ENCODE measurements around the gene AP4M1.
A peak's percentile ranks its signal among the peaks of the same experiment; 100 is the strongest.

AP4M1 gene

GRCh38 chr7:100115026-100115425, 13.6 kb downstream of the AP4M1 start:
- H3K4me1 Mint-ChIP-seq: peaks cover 15% of the 10 kb centered on the region
- H3K4me3 Mint-ChIP-seq: no peak overlapping the region

GRCh38 chr7:100118388-100119071, 17.1 kb downstream of the AP4M1 start:
- ATAC-seq: no peak
- Mint-ChIP-seq H3K9me3 (no peaks in the 10 kb centered on the region), H3K4me1 (peaks cover 19% of the 10 kb centered on the region), H3K27ac (peak overlapping the region; percentile 100), H3K27me3 (no peaks in the 10 kb centered on the region), H3K4me3 (peak overlapping the region; percentile 87 to 96)
- no peak for DNase-seq

More at GRCh38 chr7:100115026-100115425, 13.6 kb downstream of the AP4M1 start:
- no peaks in the 10 kb centered on the region for H3K27me3 Mint-ChIP-seq
- ATAC-seq (no peak), DNase-seq (no peak)
- no peak overlapping the region for H3K27ac Mint-ChIP-seq
- no peaks in the 10 kb centered on the region for H3K9me3 Mint-ChIP-seq

GRCh38 chr7:100119072-100119969, 17.9 kb downstream of the AP4M1 start, which contains the start of the genes CNPY4 and TAF6:
Gene CNPY4, plus strand, starts transcription at chr7:100119634. Its CDS starts 111 bp downstream, at chr7:100119745.
Gene TAF6, minus strand, starts transcription at chr7:100119358. Its CDS starts 5,149 bp downstream, at chr7:100114209.
- peak within 1 kb of the TSS; percentile 87 to 96 for H3K4me3 Mint-ChIP-seq
- H3K27ac Mint-ChIP-seq: peak within 1 kb of the TSS; percentile 100
- H3K9me3 Mint-ChIP-seq: no peaks in the 10 kb centered on the region
- H3K4me1 Mint-ChIP-seq: peaks cover 22% of the 10 kb centered on the region
- DNase-seq (peak; percentile 93 to 94), ATAC-seq (peak; percentile 84)
- no peaks in the 10 kb centered on the region for H3K27me3 Mint-ChIP-seq

GRCh38 chr7:100119970-100120732, 18.7 kb downstream of the AP4M1 start:
- ATAC-seq (peak; percentile 82), DNase-seq (peak; percentile 79 to 81)
- no peaks in the 10 kb centered on the region for H3K9me3 Mint-ChIP-seq
- H3K27ac Mint-ChIP-seq: peak overlapping the region; percentile 100
- peak overlapping the region; percentile 87 to 96 for H3K4me3 Mint-ChIP-seq
- peaks cover 30% of the 10 kb centered on the region for H3K4me1 Mint-ChIP-seq
- H3K27me3 Mint-ChIP-seq: no peaks in the 10 kb centered on the region

- no peak for ATAC-seq
- no peak for DNase-seq
- H3K4me3 Mint-ChIP-seq: peak overlapping the region; percentile 87 to 96
- no peaks in the 10 kb centered on the region for H3K9me3 Mint-ChIP-seq
- peaks cover 35% of the 10 kb centered on the region for H3K4me1 Mint-ChIP-seq
- peak overlapping the region; percentile 2 to 30 for H3K27ac Mint-ChIP-seq
- H3K27me3 Mint-ChIP-seq: no peaks in the 10 kb centered on the region
Measured at GRCh38 chr7:100120733-100121036, 19.2 kb downstream of the AP4M1 start.

GRCh38 chr7:100122067-100122466, 20.6 kb downstream of the AP4M1 start:
- no peak for DNase-seq
- no peak for ATAC-seq
- no peak overlapping the region for H3K4me3 Mint-ChIP-seq
- H3K27ac Mint-ChIP-seq: no peak overlapping the region
- H3K4me1 Mint-ChIP-seq: peaks cover 40% of the 10 kb centered on the region
- no peaks in the 10 kb centered on the region for H3K27me3 Mint-ChIP-seq
- H3K9me3 Mint-ChIP-seq: no peaks in the 10 kb centered on the region

- DNase-seq (no peak), ATAC-seq (no peak)
- no peak overlapping the region for H3K27ac Mint-ChIP-seq
- no peaks in the 10 kb centered on the region for H3K27me3 Mint-ChIP-seq
- no peaks in the 10 kb centered on the region for H3K9me3 Mint-ChIP-seq
- no peak overlapping the region for H3K4me3 Mint-ChIP-seq
- peaks cover 40% of the 10 kb centered on the region for H3K4me1 Mint-ChIP-seq
Measured at GRCh38 chr7:100122568-100122967, 21.1 kb downstream of the AP4M1 start.

GRCh38 chr7:100124301-100125230, 23.1 kb downstream of the AP4M1 start:
- H3K27me3 Mint-ChIP-seq: no peaks in the 10 kb centered on the region
- no peaks in the 10 kb centered on the region for H3K9me3 Mint-ChIP-seq
- no peak for ATAC-seq
- H3K4me1 Mint-ChIP-seq: peaks cover 31% of the 10 kb centered on the region
- peak overlapping the region; percentile 19 for H3K4me3 Mint-ChIP-seq
- DNase-seq: no peak
- H3K27ac Mint-ChIP-seq: peak overlapping the region; percentile 6 to 65

GRCh38 chr7:100126239-100126930, 24.9 kb downstream of the AP4M1 start:
- H3K27ac Mint-ChIP-seq: peak overlapping the region; percentile 96 to 99
- ATAC-seq (peak; percentile 49), DNase-seq (no peak)
- H3K4me3 Mint-ChIP-seq: peak overlapping the region; percentile 94 to 99
- peaks cover 34% of the 10 kb centered on the region for H3K4me1 Mint-ChIP-seq
- H3K9me3 Mint-ChIP-seq: no peaks in the 10 kb centered on the region
- no peaks in the 10 kb centered on the region for H3K27me3 Mint-ChIP-seq

- Mint-ChIP-seq H3K4me1 (peaks cover 42% of the 10 kb centered on the region), H3K27me3 (no peaks in the 10 kb centered on the region), H3K27ac (peak within 1 kb of the TSS; percentile 96 to 99), H3K9me3 (no peaks in the 10 kb centered on the region), H3K4me3 (peak within 1 kb of the TSS; percentile 94 to 99)
- ATAC-seq: peak; percentile 82
- peak; percentile 93 to 95 for DNase-seq
Measured at GRCh38 chr7:100126931-100127865, 25.8 kb downstream of the AP4M1 start, which contains the start of gene MBLAC1. Gene MBLAC1, plus strand, starts transcription at chr7:100126967. Its CDS starts 429 bp downstream, at chr7:100127396.

- peak; percentile 42 to 54 for DNase-seq
- Mint-ChIP-seq H3K27ac (peak overlapping the region; percentile 61 to 76), H3K27me3 (no peaks in the 10 kb centered on the region), H3K4me3 (peak overlapping the region; percentile 94 to 99), H3K4me1 (peaks cover 49% of the 10 kb centered on the region), H3K9me3 (no peaks in the 10 kb centered on the region)
- peak; percentile 30 for ATAC-seq
Measured at GRCh38 chr7:100127866-100128636, 26.6 kb downstream of the AP4M1 start.

GRCh38 chr7:100128637-100128963, 27.2 kb downstream of the AP4M1 start:
- H3K4me3 Mint-ChIP-seq: peak overlapping the region; percentile 94 to 99

More at GRCh38 chr7:100128637-100128963, 27.2 kb downstream of the AP4M1 start:
- Mint-ChIP-seq H3K4me1 (peaks cover 49% of the 10 kb centered on the region), H3K9me3 (no peaks in the 10 kb centered on the region), H3K27me3 (no peaks in the 10 kb centered on the region), H3K27ac (no peak overlapping the region)
- no peak for DNase-seq
- ATAC-seq: no peak

Data from stimulated activated naive CD8-positive, alpha-beta T cell treated with anti-CD3 and anti-CD28 coated beads, Interleukin-15, amount 100 ng/mL, for 72 hours (primary cell).